HG02870 (cell line): Measurements from ENCODE around the gene MMP12.

Source experiments
- ATAC-seq: cut with Tn5 transposase; IDR thresholded peaks from one replicate; pipeline ENCODE4 v1.9.1; 2021; ENCODE audit warnings: mild to moderate bottlenecking, moderate library complexity; ENCODE audit not compliant: unreplicated experiment

Gene MMP12

GRCh38 chr11:102850973-102851745 lies 23.6 kb downstream of the MMP12 start:
- ATAC-seq = no peak

GRCh38 chr11:102849311-102849710 lies 25.5 kb downstream of the MMP12 start:
- ATAC-seq = no peak

GRCh38 chr11:102846292-102846691 lies 28.5 kb downstream of the MMP12 start:
- no peak for ATAC-seq

- ATAC-seq = no peak
These were observed 31.3 kb downstream of the MMP12 start, which contains the start of gene MMP3 for GRCh38 chr11:102843489-102843888. MMP3 (minus strand) TSS chr11:102843609; CDS start chr11:102843546, 63 bp downstream.

GRCh38 chr11:102842930-102843329 lies 31.9 kb downstream of the MMP12 start:
- ATAC-seq = no peak

- no peak for ATAC-seq
These were observed 34.8 kb downstream of the MMP12 start for GRCh38 chr11:102840018-102840417.

- ATAC-seq = no peak
These were observed 37.1 kb downstream of the MMP12 start for GRCh38 chr11:102837646-102838045.

GRCh38 chr11:102837156-102837555 lies 37.6 kb downstream of the MMP12 start:
- ATAC-seq = no peak

- no peak for ATAC-seq
These were observed 38.4 kb downstream of the MMP12 start for GRCh38 chr11:102836290-102836875.

- ATAC-seq = no peak
These were observed 41.1 kb downstream of the MMP12 start for GRCh38 chr11:102833731-102834130.

- ATAC-seq = no peak
These were observed 42.2 kb downstream of the MMP12 start for GRCh38 chr11:102832612-102833011.

- ATAC-seq = no peak
These were observed 43.0 kb downstream of the MMP12 start for GRCh38 chr11:102831489-102832440.

GRCh38 chr11:102831128-102831488 lies 43.7 kb downstream of the MMP12 start:
- ATAC-seq = no peak

GRCh38 chr11:102830001-102830727 lies 44.6 kb downstream of the MMP12 start:
- ATAC-seq = no peak

- ATAC-seq = no peak
These were observed 45.3 kb downstream of the MMP12 start for GRCh38 chr11:102829316-102830000.

GRCh38 chr11:102824556-102824955 lies 50.2 kb downstream of the MMP12 start:
- ATAC-seq = no peak

GRCh38 chr11:102819491-102819890 lies 55.3 kb downstream of the MMP12 start:
- ATAC-seq = no peak

GRCh38 chr11:102813484-102813883 lies 61.3 kb downstream of the MMP12 start:
- ATAC-seq = no peak
